HepG2 (cell line): Measurements from ENCODE around the gene AP4S1. TPM values are rescaled to one million over a fixed set of nuclear protein-coding genes. Genes with fewer than 3 reads are reported as not detected.

Experiments used
- CEBPB ChIP-seq: IDR thresholded peaks from 2 replicates; pipeline ENCODE4 v1.6.1; 2011; ENCODE audit warnings: low read depth, low read length, improper control_type of control experiment, borderline replicate concordance
- DNMT3B ChIP-seq: conservative IDR thresholded peaks from 2 replicates; pipeline ENCODE4 v1.6.1; 2016; ENCODE audit warnings: missing biosample characterization, control low read depth
- ETV6 ChIP-seq: sonication (generic); formaldehyde crosslinking; conservative IDR thresholded peaks from 2 replicates; pipeline ENCODE4 v1.4.0; 2020; ENCODE audit warnings: missing genetic modification reagents
- KAT7 ChIP-seq: IDR thresholded peaks from 2 replicates; pipeline ENCODE4 v1.6.1; 2018; ENCODE audit warnings: borderline replicate concordance, missing compliant biosample characterization
- KMT2A ChIP-seq: sonication (generic); formaldehyde crosslinking; IDR thresholded peaks from 2 replicates; pipeline ENCODE4 v1.4.0; 2020; ENCODE audit warnings: missing genetic modification reagents
- MXD4 ChIP-seq: IDR thresholded peaks from 2 replicates; pipeline ENCODE4 v1.6.1; 2016; ENCODE audit warnings: mild to moderate bottlenecking, missing biosample characterization, missing genetic modification reagents
- NCOA2 ChIP-seq: sonication (generic); formaldehyde crosslinking; IDR thresholded peaks from 2 replicates; pipeline ENCODE4 v1.8.0; 2022; ENCODE audit warnings: inconsistent platforms
- NFIB ChIP-seq: sonication (generic); formaldehyde crosslinking; IDR thresholded peaks from 2 replicates; pipeline ENCODE4 v1.9.0; 2021; ENCODE audit warnings: missing genetic modification reagents, mild to moderate bottlenecking, borderline replicate concordance
- RFX3 ChIP-seq: IDR thresholded peaks from 2 replicates; pipeline ENCODE4 v1.6.1; 2016; ENCODE audit warnings: missing biosample characterization, missing genetic modification reagents
- SIN3A ChIP-seq: IDR thresholded peaks from 2 replicates; pipeline ENCODE4 v1.6.1; 2011; ENCODE audit warnings: low read depth, mild to moderate bottlenecking, control low read depth, low read length, borderline replicate concordance
- TBL1XR1 ChIP-seq: fragments of 150-350 bp; IDR thresholded peaks from 2 replicates; pipeline ENCODE4 v1.6.1; 2014; ENCODE audit warnings: borderline replicate concordance, low read length; ENCODE audit not compliant: partially characterized antibody
- ZBTB3 ChIP-seq: sonication (generic); formaldehyde crosslinking; IDR thresholded peaks from 2 replicates; pipeline ENCODE4 v1.4.0; 2020; ENCODE audit warnings: low read depth, mild to moderate bottlenecking, moderate library complexity, missing genetic modification reagents, borderline replicate concordance
- ZFY ChIP-seq: sonication (generic); formaldehyde crosslinking; IDR thresholded peaks from 2 replicates; pipeline ENCODE4 v1.4.0; 2020; ENCODE audit warnings: missing genetic modification reagents
- ZNF12 ChIP-seq: sonication (generic); formaldehyde crosslinking; IDR thresholded peaks from 2 replicates; pipeline ENCODE4 v1.5.0; 2020; ENCODE audit warnings: missing genetic modification reagents
- ZNF138 ChIP-seq: sonication (generic); formaldehyde crosslinking; IDR thresholded peaks from 2 replicates; pipeline ENCODE4 v1.5.0; 2020; ENCODE audit warnings: mild to moderate bottlenecking, low read depth, missing genetic modification reagents
- ZNF17 ChIP-seq: sonication (generic); formaldehyde crosslinking; IDR thresholded peaks from 2 replicates; pipeline ENCODE4 v1.5.0; 2020; ENCODE audit warnings: mild to moderate bottlenecking, missing genetic modification reagents
- ZNF33A ChIP-seq: sonication (generic); formaldehyde crosslinking; IDR thresholded peaks from 2 replicates; pipeline ENCODE4 v1.5.1; 2020; ENCODE audit warnings: missing genetic modification reagents, mild to moderate bottlenecking, moderate library complexity, borderline replicate concordance
- ZNF383 ChIP-seq: sonication (generic); formaldehyde crosslinking; IDR thresholded peaks from 2 replicates; pipeline ENCODE4 v1.4.0; 2020; ENCODE audit warnings: missing genetic modification reagents, mild to moderate bottlenecking, borderline replicate concordance
- ZNF563 ChIP-seq: sonication (generic); formaldehyde crosslinking; IDR thresholded peaks from 2 replicates; pipeline ENCODE4 v1.8.0; 2022; ENCODE audit warnings: mild to moderate bottlenecking, moderate library complexity, missing genetic modification reagents
- ZNF605 ChIP-seq: sonication (generic); formaldehyde crosslinking; IDR thresholded peaks from 2 replicates; pipeline ENCODE4 v1.8.0; 2022; ENCODE audit warnings: mild to moderate bottlenecking, missing genetic modification reagents
- ZNF773 ChIP-seq: sonication (generic); formaldehyde crosslinking; IDR thresholded peaks from 2 replicates; pipeline ENCODE4 v1.4.0; 2020; ENCODE audit warnings: missing genetic modification reagents, borderline replicate concordance
- ZSCAN22 ChIP-seq: sonication (generic); formaldehyde crosslinking; IDR thresholded peaks from 2 replicates; pipeline ENCODE4 v1.4.0; 2020; ENCODE audit warnings: mild to moderate bottlenecking, missing genetic modification reagents
- polyA plus RNA-seq, 8 experiments: library from polyadenylated mRNA; depleted of rRNA in 3 of 8; stranded (reverse) in 7 of 8; unstranded in 1 of 8; fragments of >200 nt; fragmentation: Illumina TruSeq in 4 of 8; extraction: Trizol in 4 of 8; gene quantifications; 2 replicates each; pipeline versions ENCODE4 v1.2.1 to v1.2.3, GENCODE V29; 2011 to 2016; ENCODE audit warnings: low read depth in 4 of 8, missing spikeins in 1 of 8, mixed read lengths in 1 of 8; ENCODE audit not compliant: insufficient read depth in 1 of 8
- total RNA-seq, 5 experiments: library from RNA; depleted of rRNA; stranded (reverse); fragments of >200 nt; fragmentation: Illumina TruSeq; extraction: Trizol; gene quantifications; 2 replicates each; pipeline ENCODE4 v1.2.3, GENCODE V29; 2016; ENCODE audit warnings: low read depth in 1 of 5
- TF ChIP-seq, protein P1 (sequence below): sonication (generic); formaldehyde crosslinking; IDR thresholded peaks from 2 replicates; pipeline ENCODE4 v1.8.1; 2023; ENCODE audit warnings: missing genetic modification reagents, inconsistent platforms, borderline replicate concordance
- TF ChIP-seq, protein P2 (sequence below): sonication (generic); formaldehyde crosslinking; IDR thresholded peaks from 2 replicates; pipeline ENCODE4 v1.4.0; 2020; ENCODE audit warnings: missing genetic modification reagents
- TF ChIP-seq, protein P3 (sequence below): sonication (generic); IDR thresholded peaks from 2 replicates; pipeline ENCODE4 v1.6.1; 2016; ENCODE audit warnings: low read depth, borderline replicate concordance
- TF ChIP-seq, protein P4 (sequence below): sonication (generic); formaldehyde crosslinking; IDR thresholded peaks from 2 replicates; pipeline ENCODE4 v1.4.0; 2020; ENCODE audit warnings: missing genetic modification reagents, borderline replicate concordance
- TF ChIP-seq, protein P5 (sequence below): sonication (generic); formaldehyde crosslinking; IDR thresholded peaks from 2 replicates; pipeline ENCODE4 v1.4.0; 2020; ENCODE audit warnings: mild to moderate bottlenecking, low read depth, missing genetic modification reagents

AP4S1 gene
- total and polyA plus RNA-seq, 2 of the 13 experiments (the other 11 are each of a cell fraction or from before 2014, with no cell fraction given) = 3.9 to 21.1 TPM

DNA sequence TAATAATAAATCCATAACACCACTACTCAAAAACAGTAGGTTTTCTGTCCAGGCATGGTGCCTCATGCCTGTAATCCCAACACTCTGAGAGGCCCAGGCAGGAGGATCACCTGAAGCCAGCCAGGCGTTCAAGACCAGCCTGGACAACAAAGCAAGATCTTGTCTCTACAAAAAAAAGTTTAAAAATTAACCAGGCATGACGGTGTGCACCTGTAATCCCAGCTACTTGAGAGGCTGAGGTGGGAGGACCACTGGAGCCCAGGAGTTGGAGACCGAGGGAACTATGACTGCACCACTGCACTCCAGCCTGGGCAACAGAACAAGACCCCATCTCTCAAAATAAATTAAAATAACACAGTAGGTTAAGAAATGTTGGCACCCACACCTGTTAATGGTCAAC lies 44.5 kb upstream of the AP4S1 start (continued):
- TF ChIP-seq ZSCAN22 (CRISPR knock-in tag) (no peak), ZNF563 (CRISPR knock-in tag) (no peak), KAT7 (no peak), KMT2A (CRISPR knock-in tag) (no peak), ZNF383 (no peak), MXD4 (CRISPR knock-in tag) (no peak), RFX3 (CRISPR knock-in tag) (no peak), ZNF33A (CRISPR knock-in tag) (no peak), ZFY (CRISPR knock-in tag) (0 out of 2 replicates have a peak, but pooled peaks have one; percentile 8), ETV6 (CRISPR knock-in tag) (0 out of 2 replicates have a peak, but pooled peaks have one; percentile 55), ZNF12 (CRISPR knock-in tag) (0 out of 2 replicates have a peak, but pooled peaks have one; percentile 24), ZNF17 (CRISPR knock-in tag) (no peak), ZBTB3 (CRISPR knock-in tag) (no peak), DNMT3B (CRISPR knock-in tag) (no peak), ZNF605 (CRISPR knock-in tag) (no peak), ZNF138 (no peak), NCOA2 (CRISPR knock-in tag) (no peak), CEBPB (no peak), NFIB (no peak), SIN3A (no peak), ZNF773 (CRISPR knock-in tag) (no peak), TBL1XR1 (no peak)
- TF ChIP-seq, protein P1, sequence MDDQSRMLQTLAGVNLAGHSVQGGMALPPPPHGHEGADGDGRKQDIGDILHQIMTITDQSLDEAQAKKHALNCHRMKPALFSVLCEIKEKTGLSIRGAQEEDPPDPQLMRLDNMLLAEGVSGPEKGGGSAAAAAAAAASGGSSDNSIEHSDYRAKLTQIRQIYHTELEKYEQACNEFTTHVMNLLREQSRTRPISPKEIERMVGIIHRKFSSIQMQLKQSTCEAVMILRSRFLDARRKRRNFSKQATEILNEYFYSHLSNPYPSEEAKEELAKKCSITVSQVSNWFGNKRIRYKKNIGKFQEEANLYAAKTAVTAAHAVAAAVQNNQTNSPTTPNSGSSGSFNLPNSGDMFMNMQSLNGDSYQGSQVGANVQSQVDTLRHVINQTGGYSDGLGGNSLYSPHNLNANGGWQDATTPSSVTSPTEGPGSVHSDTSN (CRISPR knock-in tag) = peak; percentile 4; the same call in 1 of the 2 replicates
- TF ChIP-seq, protein P2, sequence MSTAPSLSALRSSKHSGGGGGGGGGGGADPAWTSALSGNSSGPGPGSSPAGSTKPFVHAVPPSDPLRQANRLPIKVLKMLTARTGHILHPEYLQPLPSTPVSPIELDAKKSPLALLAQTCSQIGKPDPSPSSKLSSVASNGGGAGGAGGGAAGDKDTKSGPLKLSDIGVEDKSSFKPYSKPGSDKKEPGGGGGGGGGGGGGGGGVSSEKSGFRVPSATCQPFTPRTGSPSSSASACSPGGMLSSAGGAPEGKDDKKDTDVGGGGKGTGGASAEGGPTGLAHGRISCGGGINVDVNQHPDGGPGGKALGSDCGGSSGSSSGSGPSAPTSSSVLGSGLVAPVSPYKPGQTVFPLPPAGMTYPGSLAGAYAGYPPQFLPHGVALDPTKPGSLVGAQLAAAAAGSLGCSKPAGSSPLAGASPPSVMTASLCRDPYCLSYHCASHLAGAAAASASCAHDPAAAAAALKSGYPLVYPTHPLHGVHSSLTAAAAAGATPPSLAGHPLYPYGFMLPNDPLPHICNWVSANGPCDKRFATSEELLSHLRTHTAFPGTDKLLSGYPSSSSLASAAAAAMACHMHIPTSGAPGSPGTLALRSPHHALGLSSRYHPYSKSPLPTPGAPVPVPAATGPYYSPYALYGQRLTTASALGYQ (CRISPR knock-in tag) = no peak
- TF ChIP-seq, protein P3, sequence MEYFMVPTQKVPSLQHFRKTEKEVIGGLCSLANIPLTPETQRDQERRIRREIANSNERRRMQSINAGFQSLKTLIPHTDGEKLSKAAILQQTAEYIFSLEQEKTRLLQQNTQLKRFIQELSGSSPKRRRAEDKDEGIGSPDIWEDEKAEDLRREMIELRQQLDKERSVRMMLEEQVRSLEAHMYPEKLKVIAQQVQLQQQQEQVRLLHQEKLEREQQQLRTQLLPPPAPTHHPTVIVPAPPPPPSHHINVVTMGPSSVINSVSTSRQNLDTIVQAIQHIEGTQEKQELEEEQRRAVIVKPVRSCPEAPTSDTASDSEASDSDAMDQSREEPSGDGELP = peak; percentile 12; the same call in 1 of the 2 replicates
- TF ChIP-seq, protein P4, sequence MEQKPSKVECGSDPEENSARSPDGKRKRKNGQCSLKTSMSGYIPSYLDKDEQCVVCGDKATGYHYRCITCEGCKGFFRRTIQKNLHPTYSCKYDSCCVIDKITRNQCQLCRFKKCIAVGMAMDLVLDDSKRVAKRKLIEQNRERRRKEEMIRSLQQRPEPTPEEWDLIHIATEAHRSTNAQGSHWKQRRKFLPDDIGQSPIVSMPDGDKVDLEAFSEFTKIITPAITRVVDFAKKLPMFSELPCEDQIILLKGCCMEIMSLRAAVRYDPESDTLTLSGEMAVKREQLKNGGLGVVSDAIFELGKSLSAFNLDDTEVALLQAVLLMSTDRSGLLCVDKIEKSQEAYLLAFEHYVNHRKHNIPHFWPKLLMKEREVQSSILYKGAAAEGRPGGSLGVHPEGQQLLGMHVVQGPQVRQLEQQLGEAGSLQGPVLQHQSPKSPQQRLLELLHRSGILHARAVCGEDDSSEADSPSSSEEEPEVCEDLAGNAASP (CRISPR knock-in tag) = no peak
- TF ChIP-seq, protein P5, sequence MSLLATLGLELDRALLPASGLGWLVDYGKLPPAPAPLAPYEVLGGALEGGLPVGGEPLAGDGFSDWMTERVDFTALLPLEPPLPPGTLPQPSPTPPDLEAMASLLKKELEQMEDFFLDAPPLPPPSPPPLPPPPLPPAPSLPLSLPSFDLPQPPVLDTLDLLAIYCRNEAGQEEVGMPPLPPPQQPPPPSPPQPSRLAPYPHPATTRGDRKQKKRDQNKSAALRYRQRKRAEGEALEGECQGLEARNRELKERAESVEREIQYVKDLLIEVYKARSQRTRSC (CRISPR knock-in tag) = no peak
